Measurements from ENCODE around the gene CFAP46.

- TF ChIP-seq BHLHE40 (IDR thresholded peaks at IDR 0.05; ENCODE audit: borderline replicate concordance) (no peak), PKNOX1 (IDR thresholded peaks at IDR 0.05) (no peak), FOXM1 (IDR thresholded peaks at IDR 0.05; ENCODE audit: borderline replicate concordance) (no peak), SUZ12 (IDR thresholded peaks at IDR 0.05) (no peak)
Measured at GRCh38 chr10:132967540-132967939, 25.2 kb upstream of the CFAP46 start.
